Measurements from ENCODE around the gene EEPD1.

Gene EEPD1

DNA sequence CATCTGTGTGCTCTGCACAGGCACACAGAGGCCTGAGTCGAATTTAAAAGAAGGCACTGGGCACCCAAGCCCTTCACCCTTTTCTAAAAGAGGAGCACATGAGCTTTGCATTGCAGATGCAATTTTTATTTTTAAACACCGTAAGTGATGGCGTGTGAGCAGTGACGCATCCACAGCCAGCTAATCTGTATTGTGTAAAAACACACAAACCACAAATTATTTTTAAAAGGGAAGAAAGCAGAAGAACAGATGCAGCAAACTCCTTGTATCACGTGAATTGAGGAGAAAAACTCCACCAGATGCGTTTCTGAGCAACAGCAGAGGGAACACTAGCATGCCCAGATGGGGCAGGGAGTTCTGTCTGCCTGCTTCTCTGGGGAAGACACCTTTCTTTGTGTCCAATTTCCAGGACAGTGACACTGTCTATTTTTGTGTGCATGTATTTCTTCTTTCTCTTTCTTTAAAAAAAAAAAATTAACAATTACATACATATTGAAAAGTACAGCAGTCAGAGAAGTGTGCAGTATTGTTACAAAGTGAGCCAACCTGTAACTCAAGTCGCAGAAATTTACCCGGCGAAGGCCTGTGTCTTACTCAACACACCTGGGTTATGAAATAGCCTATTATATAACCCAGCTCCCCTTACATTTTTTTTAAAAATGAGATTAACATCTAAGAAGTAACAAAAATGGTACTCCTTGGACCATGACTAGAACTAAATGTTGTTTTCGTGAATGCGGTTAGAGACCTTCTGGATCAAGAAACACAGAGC, 39.2 kb downstream of the EEPD1 start:
- peak overlapping the region; percentile 39 for H3K4me3 ChIP-seq (ENCODE audit: low read length)
- TF ChIP-seq, protein P1, sequence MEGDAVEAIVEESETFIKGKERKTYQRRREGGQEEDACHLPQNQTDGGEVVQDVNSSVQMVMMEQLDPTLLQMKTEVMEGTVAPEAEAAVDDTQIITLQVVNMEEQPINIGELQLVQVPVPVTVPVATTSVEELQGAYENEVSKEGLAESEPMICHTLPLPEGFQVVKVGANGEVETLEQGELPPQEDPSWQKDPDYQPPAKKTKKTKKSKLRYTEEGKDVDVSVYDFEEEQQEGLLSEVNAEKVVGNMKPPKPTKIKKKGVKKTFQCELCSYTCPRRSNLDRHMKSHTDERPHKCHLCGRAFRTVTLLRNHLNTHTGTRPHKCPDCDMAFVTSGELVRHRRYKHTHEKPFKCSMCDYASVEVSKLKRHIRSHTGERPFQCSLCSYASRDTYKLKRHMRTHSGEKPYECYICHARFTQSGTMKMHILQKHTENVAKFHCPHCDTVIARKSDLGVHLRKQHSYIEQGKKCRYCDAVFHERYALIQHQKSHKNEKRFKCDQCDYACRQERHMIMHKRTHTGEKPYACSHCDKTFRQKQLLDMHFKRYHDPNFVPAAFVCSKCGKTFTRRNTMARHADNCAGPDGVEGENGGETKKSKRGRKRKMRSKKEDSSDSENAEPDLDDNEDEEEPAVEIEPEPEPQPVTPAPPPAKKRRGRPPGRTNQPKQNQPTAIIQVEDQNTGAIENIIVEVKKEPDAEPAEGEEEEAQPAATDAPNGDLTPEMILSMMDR (conservative IDR thresholded peaks at IDR 0.05; ENCODE audit: low read length), result 0 out of 2 replicates have a peak, but pooled peaks have one; percentile 10
- peak; percentile 94 for DNase-seq (ENCODE audit: low read depth)

DNA sequence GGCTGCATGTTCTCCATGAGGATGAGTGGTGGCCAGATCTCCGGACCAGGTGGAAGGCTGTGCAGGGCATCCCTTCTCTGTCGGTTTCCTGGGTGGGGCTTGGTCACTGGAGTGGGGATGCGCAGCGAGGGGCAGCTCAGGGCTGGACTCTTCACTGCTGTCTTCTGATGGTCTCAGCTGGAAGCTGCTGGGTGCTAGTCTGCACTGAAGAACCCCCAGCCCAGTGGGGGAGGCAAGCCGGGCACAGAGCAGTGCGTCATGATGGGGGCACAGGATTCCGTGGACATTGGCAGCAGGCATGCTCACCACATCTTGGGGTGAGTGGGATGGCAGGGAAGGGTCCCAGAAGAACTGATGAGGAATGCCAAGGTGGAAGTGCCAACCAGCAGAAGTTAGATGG, 39.8 kb downstream of the EEPD1 start:
- H3K4me3 ChIP-seq (ENCODE audit: low read length), result no peak overlapping the region
- TF ChIP-seq, protein P1 (conservative IDR thresholded peaks at IDR 0.05; ENCODE audit: low read length), result no peak
- no peak for DNase-seq (ENCODE audit: low read depth)

DNA sequence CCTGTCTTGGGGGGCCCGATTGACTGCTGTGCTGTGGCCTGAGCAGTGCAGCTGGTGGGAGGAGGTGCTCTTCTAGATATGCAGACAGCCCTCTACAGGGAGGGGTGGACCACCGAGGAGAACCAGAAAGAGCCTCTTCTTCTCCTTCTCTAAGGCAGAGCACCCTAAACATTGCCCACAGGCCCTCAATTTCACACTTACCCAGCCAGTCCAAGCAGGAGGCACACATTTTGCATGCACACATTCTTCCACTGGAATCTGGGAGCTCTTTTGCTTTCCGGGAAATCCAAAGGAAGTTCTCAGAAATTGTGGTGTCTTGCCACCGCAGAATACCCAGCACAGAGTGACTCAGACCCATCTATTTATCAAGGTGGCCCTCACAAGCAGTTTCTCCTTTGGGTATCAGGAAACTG, 45.8 kb downstream of the EEPD1 start:
- H3K4me3 ChIP-seq (ENCODE audit: low read length), result no peak overlapping the region
- peak; percentile 42 for DNase-seq (ENCODE audit: low read depth)
- TF ChIP-seq, protein P1 (conservative IDR thresholded peaks at IDR 0.05; ENCODE audit: low read length), result no peak

DNA sequence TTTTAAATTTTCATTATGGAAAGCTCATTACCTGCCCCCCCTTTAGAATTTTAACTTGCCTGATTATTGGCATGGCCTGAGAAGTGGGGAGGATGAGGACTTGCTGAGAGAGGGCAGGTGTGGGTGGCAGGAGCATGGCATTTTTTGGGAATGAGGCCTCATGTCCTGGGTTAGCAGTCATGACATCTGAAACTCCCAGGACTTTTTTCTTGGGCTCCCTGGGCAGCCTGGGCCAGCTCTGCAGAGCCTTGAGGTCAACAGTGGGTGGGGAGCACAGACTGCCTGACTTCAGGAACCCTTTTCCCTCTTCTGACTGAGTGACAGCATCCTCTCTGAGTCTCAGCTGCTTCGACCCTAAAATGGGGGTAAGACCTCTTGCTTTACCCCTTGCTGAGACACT, 46.3 kb downstream of the EEPD1 start:
- no peak for DNase-seq (ENCODE audit: low read depth)
- no peak overlapping the region for H3K4me3 ChIP-seq (ENCODE audit: low read length)
- TF ChIP-seq, protein P1 (conservative IDR thresholded peaks at IDR 0.05; ENCODE audit: low read length), result no peak

DNA sequence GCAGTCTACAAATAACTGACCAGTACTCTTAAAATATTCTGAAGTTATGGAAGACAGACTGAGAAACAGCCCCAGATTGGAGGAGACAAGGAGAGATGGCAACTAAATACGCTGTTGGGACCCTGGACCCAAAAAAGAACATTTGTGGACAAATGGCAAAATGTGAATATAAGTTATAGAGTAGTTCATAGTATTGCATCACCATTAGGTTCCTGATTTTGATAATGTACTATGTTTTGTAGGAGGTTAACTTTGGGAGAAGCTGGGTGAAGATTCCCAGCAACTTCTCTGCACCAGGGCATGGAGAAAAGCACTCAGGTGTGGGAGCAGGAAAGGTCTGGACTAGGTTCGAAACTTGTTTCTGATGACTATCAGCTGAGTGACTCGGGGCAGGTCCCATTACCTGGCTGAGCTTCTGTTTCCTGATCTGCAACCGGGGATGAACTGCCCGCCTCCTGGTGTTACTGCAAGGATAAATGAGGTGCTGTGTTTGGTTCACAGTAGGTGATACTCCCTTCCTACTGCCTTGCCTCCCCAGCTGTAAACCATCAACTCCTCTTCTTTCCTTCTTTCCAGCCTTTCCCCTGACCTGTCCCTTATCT, 48.2 kb downstream of the EEPD1 start:
- TF ChIP-seq, protein P1 (conservative IDR thresholded peaks at IDR 0.05; ENCODE audit: low read length), result no peak
- no peak for DNase-seq (ENCODE audit: low read depth)
- no peak overlapping the region for H3K4me3 ChIP-seq (ENCODE audit: low read length)

DNA sequence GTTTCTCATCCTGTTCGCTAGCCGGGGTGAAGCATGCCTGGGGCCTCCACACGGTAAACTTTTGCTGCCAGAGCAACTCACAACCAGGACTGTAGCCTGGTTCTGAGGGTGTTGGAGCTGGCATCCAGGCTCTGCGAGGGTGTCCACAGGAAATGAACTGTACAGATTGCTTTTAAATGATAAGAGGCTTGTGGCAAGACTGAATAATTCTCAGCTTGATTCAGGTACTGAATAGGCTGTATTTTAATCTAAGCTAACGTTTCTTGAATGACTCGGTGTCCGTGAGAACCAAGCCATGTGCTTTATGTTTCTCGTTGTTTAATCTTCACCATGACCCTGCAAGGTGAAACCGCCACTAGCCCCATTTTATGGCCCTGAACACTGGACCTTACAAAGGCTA, 49.3 kb downstream of the EEPD1 start:
- no peak overlapping the region for H3K4me3 ChIP-seq (ENCODE audit: low read length)
- DNase-seq (ENCODE audit: low read depth), result no peak
- TF ChIP-seq, protein P1 (conservative IDR thresholded peaks at IDR 0.05; ENCODE audit: low read length), result no peak

All from AG10803 (cell line).